ENCODE measurements around the gene RASA1.

Gene RASA1

GRCh38 chr5:87430863-87431457 lies 163.3 kb downstream of the RASA1 start:
- no peaks in the 10 kb centered on the region for H4K20me1 ChIP-seq (ENCODE audit: insufficient read depth, low read length)
- H2AFZ ChIP-seq (ENCODE audit: low read depth, low read length) = no peak overlapping the region
- H3K36me3 ChIP-seq (ENCODE audit: insufficient read depth, low read length) = no peaks in the 10 kb centered on the region
- no peak overlapping the region for H3K9ac ChIP-seq (ENCODE audit: low read depth, low read length)
- no peaks in the 10 kb centered on the region for H3K27me3 ChIP-seq (ENCODE audit: insufficient read depth, low read length, poor library complexity)
- no peak for TF ChIP-seq EZH2 (IDR thresholded peaks at IDR 0.05; ENCODE audit: borderline replicate concordance, low read depth, low read length, severe bottlenecking)
- TF ChIP-seq CTCF (IDR thresholded peaks at IDR 0.05; ENCODE audit: borderline replicate concordance, extremely low read depth, low read length, poor library complexity, severe bottlenecking) = no peak
- no peak overlapping the region for H3K4me3 ChIP-seq (ENCODE audit: low read depth in 1 of 2, low read length in 2 of 2)
- no peaks in the 10 kb centered on the region for H3K79me2 ChIP-seq (ENCODE audit: insufficient read depth, low read length)
- no peaks in the 10 kb centered on the region for H3K4me1 ChIP-seq (ENCODE audit: insufficient read depth, low read length)
- no peak overlapping the region for H3K27ac ChIP-seq (ENCODE audit: low read length)
- no peaks in the 10 kb centered on the region for H3K9me3 ChIP-seq (ENCODE audit: insufficient read depth, low read length, severe bottlenecking)
- DNase-seq = no peak
- ATAC-seq (ENCODE audit: insufficient read depth, low read depth) = no peak
- H3K4me2 ChIP-seq (ENCODE audit: insufficient read depth, low read length) = no peak overlapping the region

- TF ChIP-seq EZH2 (IDR thresholded peaks at IDR 0.05; ENCODE audit: borderline replicate concordance, low read depth, low read length, severe bottlenecking) (no peak), CTCF (IDR thresholded peaks at IDR 0.05; ENCODE audit: borderline replicate concordance, extremely low read depth, low read length, poor library complexity, severe bottlenecking) (no peak)
- Histone ChIP-seq H3K27ac (ENCODE audit: low read length) (no peak overlapping the region), H3K4me1 (ENCODE audit: insufficient read depth, low read length) (no peaks in the 10 kb centered on the region), H3K9ac (ENCODE audit: low read depth, low read length) (no peak overlapping the region), H3K4me2 (ENCODE audit: insufficient read depth, low read length) (no peak overlapping the region), H4K20me1 (ENCODE audit: insufficient read depth, low read length) (no peaks in the 10 kb centered on the region), H3K36me3 (ENCODE audit: insufficient read depth, low read length) (no peaks in the 10 kb centered on the region), H2AFZ (ENCODE audit: low read depth, low read length) (no peak overlapping the region), H3K27me3 (ENCODE audit: insufficient read depth, low read length, poor library complexity) (no peaks in the 10 kb centered on the region), H3K4me3 (ENCODE audit: low read depth in 1 of 2, low read length in 2 of 2) (no peak overlapping the region), H3K79me2 (ENCODE audit: insufficient read depth, low read length) (no peaks in the 10 kb centered on the region), H3K9me3 (ENCODE audit: insufficient read depth, low read length, severe bottlenecking) (no peaks in the 10 kb centered on the region)
- DNase-seq (no peak), ATAC-seq (ENCODE audit: insufficient read depth, low read depth) (no peak)
Observed at GRCh38 chr5:87432460-87432859, 164.8 kb downstream of the RASA1 start.

- TF ChIP-seq EZH2 (IDR thresholded peaks at IDR 0.05; ENCODE audit: borderline replicate concordance, low read depth, low read length, severe bottlenecking) (no peak), CTCF (IDR thresholded peaks at IDR 0.05; ENCODE audit: borderline replicate concordance, extremely low read depth, low read length, poor library complexity, severe bottlenecking) (no peak)
- Histone ChIP-seq H3K36me3 (ENCODE audit: insufficient read depth, low read length) (no peaks in the 10 kb centered on the region), H3K27ac (ENCODE audit: low read length) (no peak overlapping the region), H4K20me1 (ENCODE audit: insufficient read depth, low read length) (no peaks in the 10 kb centered on the region), H3K9ac (ENCODE audit: low read depth, low read length) (no peak overlapping the region), H3K4me2 (ENCODE audit: insufficient read depth, low read length) (no peak overlapping the region), H3K9me3 (ENCODE audit: insufficient read depth, low read length, severe bottlenecking) (no peaks in the 10 kb centered on the region), H3K79me2 (ENCODE audit: insufficient read depth, low read length) (no peaks in the 10 kb centered on the region), H2AFZ (ENCODE audit: low read depth, low read length) (no peak overlapping the region), H3K4me3 (ENCODE audit: low read depth in 1 of 2, low read length in 2 of 2) (no peak overlapping the region), H3K27me3 (ENCODE audit: insufficient read depth, low read length, poor library complexity) (no peaks in the 10 kb centered on the region), H3K4me1 (ENCODE audit: insufficient read depth, low read length) (no peaks in the 10 kb centered on the region)
- ATAC-seq (ENCODE audit: insufficient read depth, low read depth) = no peak
- no peak for DNase-seq
Observed at GRCh38 chr5:87433945-87434344, 166.3 kb downstream of the RASA1 start.

- H3K36me3 ChIP-seq (ENCODE audit: insufficient read depth, low read length) = no peaks in the 10 kb centered on the region
- no peaks in the 10 kb centered on the region for H3K4me1 ChIP-seq (ENCODE audit: insufficient read depth, low read length)
- H3K4me3 ChIP-seq (ENCODE audit: low read depth in 1 of 2, low read length in 2 of 2) = no peak overlapping the region
- no peak overlapping the region for H3K9ac ChIP-seq (ENCODE audit: low read depth, low read length)
- H3K27me3 ChIP-seq (ENCODE audit: insufficient read depth, low read length, poor library complexity) = no peaks in the 10 kb centered on the region
- H4K20me1 ChIP-seq (ENCODE audit: insufficient read depth, low read length) = no peaks in the 10 kb centered on the region
- no peak overlapping the region for H3K27ac ChIP-seq (ENCODE audit: low read length)
- H2AFZ ChIP-seq (ENCODE audit: low read depth, low read length) = no peak overlapping the region
- H3K9me3 ChIP-seq (ENCODE audit: insufficient read depth, low read length, severe bottlenecking) = no peaks in the 10 kb centered on the region
- TF ChIP-seq EZH2 (IDR thresholded peaks at IDR 0.05; ENCODE audit: borderline replicate concordance, low read depth, low read length, severe bottlenecking) = no peak
- TF ChIP-seq CTCF (IDR thresholded peaks at IDR 0.05; ENCODE audit: borderline replicate concordance, extremely low read depth, low read length, poor library complexity, severe bottlenecking) = no peak
- ATAC-seq (ENCODE audit: insufficient read depth, low read depth) (no peak), DNase-seq (no peak)
- H3K79me2 ChIP-seq (ENCODE audit: insufficient read depth, low read length) = no peaks in the 10 kb centered on the region
- H3K4me2 ChIP-seq (ENCODE audit: insufficient read depth, low read length) = no peak overlapping the region
Observed at GRCh38 chr5:87434461-87434860, 166.8 kb downstream of the RASA1 start.
